Measurements from ENCODE around the gene TSN.
"Not testable (repeated sequence)": the region's sequence is repeated elsewhere in the genome, so short reads cannot be mapped to it uniquely, and the experiment has no call there.

DNA sequence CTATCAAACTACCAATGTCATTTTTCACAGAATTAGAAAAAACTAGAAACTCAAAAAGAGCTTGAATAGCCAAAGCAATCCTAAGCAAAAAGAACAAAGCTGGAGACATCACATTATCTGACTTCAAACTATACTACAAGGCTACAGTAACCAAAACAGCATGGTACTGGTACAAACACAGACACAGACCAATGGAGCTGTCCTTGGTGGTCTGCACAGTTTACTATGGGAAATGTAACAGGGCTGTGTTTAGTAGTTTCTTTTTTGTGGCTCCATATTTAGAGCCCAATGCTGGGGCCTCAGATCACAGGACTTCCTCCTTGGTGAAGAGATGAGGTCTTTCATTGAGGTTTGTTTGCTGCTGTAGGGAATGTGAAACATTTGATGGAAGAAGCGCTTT is 61.9 kb downstream of the TSN start:
- TF ChIP-seq FOXP2 (optimal IDR thresholded peaks at IDR 0.05; ENCODE audit: borderline replicate concordance, extremely low read depth, extremely low read length, insufficient read depth); TAF1 (IDR thresholded peaks at IDR 0.05; ENCODE audit: borderline replicate concordance, insufficient read depth, low read length); POLR2AphosphoS5 (IDR thresholded peaks at IDR 0.05; ENCODE audit: low read depth, low read length): not testable (repeated sequence)
- TF ChIP-seq, protein P1, sequence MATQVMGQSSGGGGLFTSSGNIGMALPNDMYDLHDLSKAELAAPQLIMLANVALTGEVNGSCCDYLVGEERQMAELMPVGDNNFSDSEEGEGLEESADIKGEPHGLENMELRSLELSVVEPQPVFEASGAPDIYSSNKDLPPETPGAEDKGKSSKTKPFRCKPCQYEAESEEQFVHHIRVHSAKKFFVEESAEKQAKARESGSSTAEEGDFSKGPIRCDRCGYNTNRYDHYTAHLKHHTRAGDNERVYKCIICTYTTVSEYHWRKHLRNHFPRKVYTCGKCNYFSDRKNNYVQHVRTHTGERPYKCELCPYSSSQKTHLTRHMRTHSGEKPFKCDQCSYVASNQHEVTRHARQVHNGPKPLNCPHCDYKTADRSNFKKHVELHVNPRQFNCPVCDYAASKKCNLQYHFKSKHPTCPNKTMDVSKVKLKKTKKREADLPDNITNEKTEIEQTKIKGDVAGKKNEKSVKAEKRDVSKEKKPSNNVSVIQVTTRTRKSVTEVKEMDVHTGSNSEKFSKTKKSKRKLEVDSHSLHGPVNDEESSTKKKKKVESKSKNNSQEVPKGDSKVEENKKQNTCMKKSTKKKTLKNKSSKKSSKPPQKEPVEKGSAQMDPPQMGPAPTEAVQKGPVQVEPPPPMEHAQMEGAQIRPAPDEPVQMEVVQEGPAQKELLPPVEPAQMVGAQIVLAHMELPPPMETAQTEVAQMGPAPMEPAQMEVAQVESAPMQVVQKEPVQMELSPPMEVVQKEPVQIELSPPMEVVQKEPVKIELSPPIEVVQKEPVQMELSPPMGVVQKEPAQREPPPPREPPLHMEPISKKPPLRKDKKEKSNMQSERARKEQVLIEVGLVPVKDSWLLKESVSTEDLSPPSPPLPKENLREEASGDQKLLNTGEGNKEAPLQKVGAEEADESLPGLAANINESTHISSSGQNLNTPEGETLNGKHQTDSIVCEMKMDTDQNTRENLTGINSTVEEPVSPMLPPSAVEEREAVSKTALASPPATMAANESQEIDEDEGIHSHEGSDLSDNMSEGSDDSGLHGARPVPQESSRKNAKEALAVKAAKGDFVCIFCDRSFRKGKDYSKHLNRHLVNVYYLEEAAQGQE (IDR thresholded peaks at IDR 0.05; ENCODE audit: insufficient read depth in 1 of 2, low read depth in 2 of 2, low read length in 2 of 2), result peak in 1 of 2 experiments; percentile 70; a peak in 1 of 4 replicates

Measured in PFSK-1 (cell line).